Testis (tissue), 2 donors: Measurements from ENCODE around the gene H1-8.

Source experiments
- POLR2A ChIP-seq: fragments of 450-650 bp; IDR thresholded peaks from one replicate; pipeline ENCODE4 v1.6.1; 2017; ENCODE audit warnings: antibody characterized with exemption, mild to moderate bottlenecking, moderate library complexity
- TF ChIP-seq, protein P1 (sequence below), 3 experiments: fragments of 450-650 bp in 2 of 3; fragments of 200-600 bp in 1 of 3; sonication (generic) in 1 of 3; IDR thresholded peaks; one replicate each; pipeline ENCODE4 v1.5.1; 2016 to 2019; ENCODE audit warnings: antibody characterized with exemption in 3 of 3, mild to moderate bottlenecking in 2 of 3, moderate library complexity in 1 of 3

DNA sequence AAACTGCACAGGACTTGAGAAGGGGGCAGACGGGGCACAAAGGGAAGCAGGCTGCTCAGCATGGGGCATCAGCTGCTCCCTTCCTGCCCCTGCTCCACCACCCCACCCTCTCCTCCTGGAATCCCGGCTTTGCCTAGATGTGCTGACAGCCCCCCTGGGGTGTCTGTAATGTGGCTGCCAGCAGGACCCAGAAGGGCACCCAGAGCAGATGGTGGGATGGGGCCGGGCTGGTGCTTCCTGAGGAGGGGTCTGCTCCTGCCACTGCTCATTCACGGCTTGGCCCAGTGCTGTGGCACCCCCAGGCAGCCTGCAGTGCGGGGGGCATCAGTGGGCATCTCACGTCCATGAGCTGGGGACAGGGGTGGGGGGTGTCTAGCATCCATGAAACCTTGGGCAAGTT, 10.2 kb downstream of the H1-8 start:
- TF ChIP-seq, protein P1, sequence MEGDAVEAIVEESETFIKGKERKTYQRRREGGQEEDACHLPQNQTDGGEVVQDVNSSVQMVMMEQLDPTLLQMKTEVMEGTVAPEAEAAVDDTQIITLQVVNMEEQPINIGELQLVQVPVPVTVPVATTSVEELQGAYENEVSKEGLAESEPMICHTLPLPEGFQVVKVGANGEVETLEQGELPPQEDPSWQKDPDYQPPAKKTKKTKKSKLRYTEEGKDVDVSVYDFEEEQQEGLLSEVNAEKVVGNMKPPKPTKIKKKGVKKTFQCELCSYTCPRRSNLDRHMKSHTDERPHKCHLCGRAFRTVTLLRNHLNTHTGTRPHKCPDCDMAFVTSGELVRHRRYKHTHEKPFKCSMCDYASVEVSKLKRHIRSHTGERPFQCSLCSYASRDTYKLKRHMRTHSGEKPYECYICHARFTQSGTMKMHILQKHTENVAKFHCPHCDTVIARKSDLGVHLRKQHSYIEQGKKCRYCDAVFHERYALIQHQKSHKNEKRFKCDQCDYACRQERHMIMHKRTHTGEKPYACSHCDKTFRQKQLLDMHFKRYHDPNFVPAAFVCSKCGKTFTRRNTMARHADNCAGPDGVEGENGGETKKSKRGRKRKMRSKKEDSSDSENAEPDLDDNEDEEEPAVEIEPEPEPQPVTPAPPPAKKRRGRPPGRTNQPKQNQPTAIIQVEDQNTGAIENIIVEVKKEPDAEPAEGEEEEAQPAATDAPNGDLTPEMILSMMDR (IDR thresholded peaks at IDR 0.05) = no peak
- no peak for TF ChIP-seq POLR2A
